Renal cortex interstitium (tissue), 11 donors: Measurements from ENCODE around the gene SCUBE1. TPM values are rescaled to one million over a fixed set of nuclear protein-coding genes. Genes with fewer than 3 reads are reported as not detected.

Experiments used
- DNase-seq, 11 donors: peaks; one replicate each; pipeline ENCODE4 v3.0.0-alpha.2; 2013; ENCODE audit warnings: low read depth in 9 of 11, low spot score in 4 of 11; ENCODE audit errors: extremely low read depth in 1 of 11
- polyA plus RNA-seq, 3 donors: library from polyadenylated mRNA; unstranded; fragments of 120-200 nt; gene quantifications; one replicate each; pipeline ENCODE4 v1.2.1, GENCODE V29; 2013; ENCODE audit not compliant: insufficient read length in 3 of 3

The SCUBE1 gene
- polyA plus RNA-seq, 3 donors = 8.7 to 11.6 (median 10.9) TPM

DNA sequence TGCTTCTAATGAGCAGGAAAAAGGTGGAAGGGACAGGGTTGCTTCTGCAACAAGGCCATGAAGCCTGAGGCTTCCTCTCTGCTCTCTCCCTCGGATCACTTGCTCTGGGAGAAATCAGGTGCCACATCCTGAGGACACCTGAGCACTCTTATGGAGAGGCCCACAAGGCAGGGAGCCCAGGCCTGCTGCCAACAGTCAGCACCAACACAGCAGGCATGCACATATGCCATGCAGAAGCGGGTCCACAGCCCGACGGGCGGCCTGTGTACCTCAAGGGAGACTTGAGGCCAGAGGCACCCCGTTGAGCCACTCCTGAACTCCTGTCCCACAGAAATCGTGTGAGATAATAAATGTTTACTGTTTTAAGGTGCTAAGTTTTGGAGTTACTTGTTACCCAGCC lies 165.7 kb downstream of the SCUBE1 start:
- DNase-seq = no peak

DNA sequence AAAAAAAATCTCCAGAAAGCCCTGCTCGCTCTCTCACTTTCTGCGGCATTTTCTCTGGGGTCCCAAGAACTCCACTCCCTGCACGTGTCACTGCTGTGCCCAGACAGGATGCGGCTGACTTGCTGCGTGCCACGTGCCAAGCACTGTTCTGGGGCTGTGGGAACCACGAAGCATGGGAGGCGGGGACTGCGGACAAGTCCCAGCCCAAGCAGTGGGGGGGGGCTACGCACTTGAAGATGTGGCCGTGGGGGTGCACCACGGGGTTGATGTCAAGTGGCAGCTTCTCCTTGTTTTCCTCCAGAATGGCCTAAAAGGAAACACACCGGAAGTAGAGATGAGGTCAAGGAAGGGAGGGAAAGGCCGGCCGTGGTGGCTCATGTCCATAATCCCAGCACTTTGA lies 167.1 kb downstream of the SCUBE1 start:
- DNase-seq = no peak

DNA sequence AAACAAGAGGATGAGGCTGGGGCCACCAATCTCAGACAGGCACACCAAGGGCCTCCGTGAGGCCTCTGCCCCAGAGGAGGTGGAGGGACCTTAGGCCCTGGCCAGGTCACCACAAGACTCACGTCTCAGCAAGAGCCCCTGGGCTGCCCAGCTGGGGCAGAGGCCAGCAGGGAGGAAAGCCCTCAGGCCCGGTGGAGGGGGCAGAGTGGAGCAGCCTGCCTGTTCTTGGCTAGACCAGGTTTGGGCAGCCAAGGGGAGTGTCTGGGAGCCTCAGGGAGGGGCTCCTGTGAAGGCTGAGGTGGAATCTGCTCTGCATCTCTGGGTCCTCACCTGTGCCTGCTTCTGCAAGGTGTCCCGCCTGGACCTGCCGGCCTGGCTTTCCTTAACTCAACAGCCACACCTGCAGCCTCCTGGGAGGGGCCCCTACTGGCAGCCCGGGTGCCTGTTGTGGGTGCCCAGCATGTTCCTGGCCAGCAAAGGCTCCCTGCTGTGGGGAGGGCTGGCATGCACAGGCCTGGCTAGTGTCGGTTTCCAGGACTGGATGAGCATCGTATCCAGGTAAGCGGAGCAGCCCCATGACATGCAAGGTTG lies 168.1 kb downstream of the SCUBE1 start:
- no peak for DNase-seq

DNA sequence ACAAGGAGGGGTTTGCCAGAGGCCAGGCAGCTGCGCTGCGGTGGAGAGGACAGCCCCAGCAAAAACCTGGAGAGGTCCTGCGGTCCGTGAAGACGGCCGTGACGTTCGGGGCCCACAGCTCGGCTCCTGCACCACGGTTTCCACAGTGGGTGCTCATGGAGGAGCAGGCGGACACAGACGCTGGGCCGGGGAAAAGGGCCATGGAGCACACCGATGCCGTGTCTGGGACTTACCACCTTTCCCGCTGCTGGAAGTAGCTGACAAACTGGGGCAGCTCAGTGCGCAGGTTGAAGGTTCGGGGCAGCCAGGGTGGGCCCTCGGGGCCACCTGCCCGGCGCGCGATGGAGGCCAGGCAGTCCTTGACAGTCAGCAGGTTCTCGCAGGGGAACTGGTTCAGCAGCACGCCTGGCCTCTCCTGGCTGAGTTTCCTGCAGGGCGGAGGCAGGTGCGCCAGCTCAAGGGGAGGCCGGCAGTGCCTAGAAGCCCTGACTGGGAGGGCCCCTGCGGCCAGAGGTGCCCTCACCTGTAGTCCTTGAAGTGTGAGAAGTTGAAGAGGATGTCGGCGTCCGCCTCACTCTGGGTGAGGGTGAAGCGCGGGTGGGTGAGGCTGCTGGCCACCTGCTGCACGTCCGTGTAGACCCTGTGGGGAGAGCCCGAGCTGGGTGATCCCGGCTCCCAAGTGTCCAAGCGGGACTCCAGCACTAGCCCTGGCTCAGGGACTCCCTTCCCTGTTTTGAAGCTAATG lies 169.0 kb downstream of the SCUBE1 start:
- DNase-seq = no peak

DNA sequence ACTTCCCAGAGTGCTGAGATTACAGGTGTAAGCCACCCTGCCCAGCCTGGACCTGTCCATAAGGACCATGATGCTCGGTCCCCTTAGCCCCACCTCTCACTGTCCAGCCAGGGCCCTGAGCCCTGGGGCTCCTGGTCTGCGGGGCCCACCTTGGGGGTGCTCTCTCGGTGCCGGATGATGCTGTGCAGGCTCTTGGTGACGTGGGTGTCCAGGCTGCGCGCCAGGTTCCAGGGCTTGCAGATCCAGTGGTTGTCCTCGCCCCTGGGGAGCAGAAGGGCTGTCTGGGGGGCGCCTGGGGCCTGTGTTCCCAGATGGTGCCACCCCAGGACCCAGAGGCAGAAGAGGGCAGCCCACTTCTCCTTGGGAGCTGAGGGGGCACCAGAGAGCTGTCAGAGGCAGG lies 169.6 kb downstream of the SCUBE1 start:
- DNase-seq = no peak

DNA sequence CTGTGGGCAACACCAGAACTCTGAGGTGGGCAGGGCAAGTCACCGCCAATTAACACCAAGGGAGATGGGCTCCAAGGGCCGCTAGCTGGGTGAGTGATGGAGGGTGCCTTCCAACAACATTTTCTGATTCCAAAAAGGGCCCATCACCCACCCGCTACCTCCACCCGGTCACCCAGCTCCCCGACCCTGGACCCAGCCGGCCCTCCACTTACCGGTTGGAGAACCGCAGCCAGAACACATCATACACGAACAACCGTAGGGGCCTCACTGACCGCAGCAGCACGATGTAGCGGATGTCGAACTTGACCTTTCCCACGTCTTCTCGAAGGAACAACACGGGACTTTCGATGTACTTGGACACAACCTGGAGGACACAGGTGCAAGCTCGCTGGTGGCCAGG lies 171.0 kb downstream of the SCUBE1 start:
- DNase-seq = no peak

DNA sequence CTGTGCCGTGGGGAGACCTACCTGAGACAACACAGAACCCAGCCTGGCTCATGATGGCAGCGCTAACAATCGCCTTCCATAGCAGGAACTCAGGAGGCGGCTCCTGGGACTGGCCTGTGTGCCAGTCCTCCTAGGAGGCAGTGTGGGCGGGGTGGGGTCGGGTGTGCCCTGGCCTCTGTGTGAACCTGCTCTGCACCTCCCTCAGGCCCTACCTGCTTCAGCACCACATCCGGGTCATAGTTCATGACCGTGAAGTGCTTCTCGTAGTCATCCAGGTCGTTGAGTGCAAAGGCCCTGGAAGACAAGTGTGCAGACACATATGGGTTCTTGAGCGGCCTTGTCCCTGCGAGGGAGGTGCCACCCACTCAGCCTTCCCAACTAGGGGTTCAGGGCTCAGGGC lies 171.6 kb downstream of the SCUBE1 start:
- DNase-seq = no peak

DNA sequence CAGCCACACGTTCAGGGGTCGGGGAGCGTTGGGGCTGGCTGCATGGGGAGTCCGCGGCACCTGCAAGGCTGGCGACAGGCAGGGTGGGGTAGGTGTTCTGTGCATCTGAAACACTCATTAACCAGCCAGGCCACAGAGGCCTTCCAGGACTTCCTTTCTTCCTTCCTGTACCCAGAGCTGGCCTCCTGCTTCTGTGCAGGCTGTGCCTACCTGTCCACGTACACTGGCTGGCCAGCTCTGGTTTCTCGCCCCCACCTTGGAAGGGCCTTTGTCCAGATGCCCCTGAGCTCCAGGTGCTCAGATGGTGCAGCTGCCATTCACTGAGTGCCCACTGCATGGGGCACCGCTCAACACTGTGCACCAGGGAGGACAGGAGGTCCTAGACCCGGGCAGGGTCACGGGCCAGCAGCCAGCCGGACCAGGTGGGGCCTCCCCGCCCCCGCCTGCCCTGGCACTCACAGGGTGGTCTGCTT lies 172.1 kb downstream of the SCUBE1 start:
- no peak for DNase-seq

DNA sequence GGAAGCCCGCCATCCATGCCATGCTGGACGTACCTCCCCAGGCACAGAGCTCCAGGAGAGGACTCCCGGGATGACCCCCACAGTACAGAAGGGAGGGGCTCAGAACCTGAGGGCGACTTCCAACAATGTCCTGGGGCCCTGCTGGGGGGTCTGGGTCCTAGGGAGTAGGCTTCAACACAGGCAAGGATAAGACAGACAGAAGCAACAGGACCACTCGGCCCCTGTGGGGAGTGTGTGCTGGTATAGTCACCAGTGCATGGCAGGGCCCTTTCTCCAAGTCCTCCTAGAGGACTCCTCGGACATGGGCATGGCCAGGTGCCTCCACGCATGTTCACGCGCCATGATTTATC lies 173.1 kb downstream of the SCUBE1 start:
- DNase-seq = no peak

DNA sequence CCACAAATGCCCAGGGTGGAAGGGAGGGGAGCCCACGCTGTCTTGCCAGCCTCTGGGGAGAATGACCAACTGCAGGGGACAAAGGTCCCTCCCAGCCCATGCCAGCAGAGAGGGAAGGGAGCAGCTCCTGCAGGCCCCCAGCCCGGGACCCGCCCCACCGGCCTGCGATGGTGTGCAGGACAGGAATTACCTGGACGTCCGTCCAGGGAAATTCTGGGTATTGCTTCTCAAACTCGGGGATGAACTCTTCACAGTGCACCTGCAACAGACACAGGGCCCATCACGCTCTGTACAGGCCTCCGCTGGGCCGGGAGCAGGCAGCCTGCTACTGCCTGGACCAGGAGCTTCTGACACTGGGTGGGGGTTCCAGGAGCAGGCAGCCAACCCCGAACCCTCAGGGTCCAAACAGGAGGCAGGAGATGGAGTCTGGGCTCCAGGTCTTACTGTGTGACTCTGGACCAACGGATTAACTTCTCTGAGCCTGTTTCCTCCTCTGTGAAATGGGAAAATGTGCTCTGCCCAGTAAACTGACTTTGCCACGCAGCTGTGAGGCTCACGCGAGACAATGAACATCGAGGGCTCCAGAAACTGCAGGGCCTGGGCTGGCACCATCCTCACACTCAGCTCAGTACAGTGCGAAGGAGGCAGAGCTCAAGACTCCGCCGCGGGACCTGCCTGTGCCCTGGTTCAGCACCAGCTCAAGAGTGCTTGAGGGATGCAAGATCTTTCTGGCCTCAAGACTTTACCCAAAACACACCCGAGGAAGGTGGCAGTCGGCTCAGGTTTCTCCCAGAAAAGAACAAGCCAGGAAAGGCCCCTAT lies 173.7 kb downstream of the SCUBE1 start:
- no peak for DNase-seq

DNA sequence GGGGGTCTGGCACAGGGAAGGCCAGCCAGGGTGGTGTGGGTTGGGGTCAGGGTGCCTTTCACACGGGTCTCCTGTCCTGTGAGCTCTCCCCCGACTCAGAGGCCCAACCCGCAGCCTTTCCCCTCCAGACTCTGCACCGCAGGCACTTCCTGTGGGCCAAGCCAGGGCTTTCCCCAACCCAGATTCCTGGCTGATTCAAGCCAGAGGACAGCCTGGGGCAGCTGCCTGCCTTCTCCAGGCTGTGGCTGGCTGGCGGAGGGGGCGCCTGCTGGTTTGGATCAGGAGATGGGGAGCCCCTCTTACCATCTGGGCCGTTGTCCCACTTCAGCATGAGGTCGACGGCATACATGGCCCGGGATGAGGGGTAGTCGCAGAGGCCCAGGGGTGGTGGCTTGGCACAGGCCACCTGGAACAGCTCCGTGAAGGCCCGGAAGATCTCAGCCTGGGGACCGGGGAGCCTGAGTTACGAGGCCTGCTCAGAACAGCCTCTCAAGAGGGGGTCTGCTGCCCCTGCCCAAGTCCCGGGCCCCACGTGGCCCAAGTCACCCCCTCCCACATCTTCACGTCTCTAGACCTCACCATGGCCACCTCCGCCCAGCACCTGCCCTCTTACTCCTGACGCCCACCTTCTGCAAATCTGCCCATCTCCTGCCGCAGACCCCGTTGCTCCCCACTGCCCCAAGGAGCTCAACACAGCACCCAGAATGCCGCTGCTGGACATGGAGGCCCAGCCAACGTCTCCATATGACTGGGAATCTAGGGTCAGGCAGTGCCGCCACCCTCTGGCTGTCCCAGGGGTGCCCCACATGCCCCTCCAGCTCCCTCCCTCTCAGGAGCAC lies 174.5 kb downstream of the SCUBE1 start:
- no peak for DNase-seq

DNA sequence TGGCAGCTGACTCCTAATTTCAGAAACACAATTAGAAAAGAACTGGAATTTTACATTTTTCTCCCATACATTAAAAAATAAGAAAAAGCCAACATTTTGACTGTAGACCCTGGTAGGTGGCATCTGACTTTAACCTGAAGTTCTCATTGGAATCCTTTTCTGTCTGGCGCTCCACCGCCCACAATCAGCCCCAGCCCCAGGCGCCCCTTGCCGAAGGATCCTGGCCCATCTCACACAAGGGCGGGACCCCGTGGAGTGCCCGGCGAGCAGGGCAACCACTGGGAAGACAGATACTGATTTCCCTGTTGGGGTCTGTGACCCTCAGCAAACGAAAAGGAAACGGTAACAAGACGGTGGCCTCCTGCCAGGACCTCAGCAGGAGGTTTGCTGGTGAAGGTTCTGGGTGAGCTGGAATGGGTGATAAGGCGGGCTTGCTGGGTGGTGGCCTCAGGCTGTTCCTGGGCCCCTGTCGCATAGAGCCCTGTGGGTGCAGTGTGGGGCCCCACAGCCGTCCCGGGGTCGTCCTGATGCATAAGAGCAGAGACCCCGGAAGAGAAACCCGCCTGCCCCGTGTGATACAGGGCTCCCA lies 176.1 kb downstream of the SCUBE1 start:
- no peak for DNase-seq

DNA sequence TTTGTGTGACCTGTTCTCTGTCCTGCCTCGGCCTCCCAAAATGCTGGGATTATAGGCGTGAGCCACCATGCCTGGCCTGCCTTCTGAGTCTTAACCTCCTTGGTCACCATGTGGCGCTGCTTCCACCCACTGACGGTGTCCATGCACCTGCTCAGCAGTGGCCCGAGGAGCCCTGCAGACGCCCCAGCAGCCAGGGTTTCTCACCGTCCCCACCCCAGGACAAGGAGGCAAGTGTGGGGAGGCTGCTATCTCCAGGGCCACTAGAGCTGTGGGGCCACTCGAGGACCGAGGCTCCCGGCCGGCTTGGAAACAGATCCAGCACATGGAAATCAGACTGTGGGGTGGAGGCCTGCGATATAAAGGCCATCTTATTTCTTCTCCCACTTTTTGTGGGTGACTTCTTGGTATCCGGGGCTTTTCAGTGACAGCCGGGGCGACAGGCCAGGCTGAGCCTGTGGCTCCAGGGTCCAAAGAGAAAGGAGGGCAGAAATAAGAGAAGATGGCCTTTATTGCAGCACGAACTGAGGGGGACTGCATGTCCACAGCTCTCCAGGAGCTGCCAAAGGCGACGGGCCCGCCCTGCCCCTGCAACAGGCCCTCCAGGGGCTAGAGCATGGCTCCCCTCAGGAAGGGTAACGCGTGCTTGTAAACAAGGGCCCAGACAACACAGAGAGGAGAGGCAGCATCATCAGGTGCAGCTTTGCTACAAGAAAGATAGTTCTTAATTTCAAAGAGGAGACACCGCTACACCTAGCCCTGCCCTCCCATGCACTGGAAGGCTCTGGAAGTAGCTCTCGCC lies 176.8 kb downstream of the SCUBE1 start:
- DNase-seq = no peak

DNA sequence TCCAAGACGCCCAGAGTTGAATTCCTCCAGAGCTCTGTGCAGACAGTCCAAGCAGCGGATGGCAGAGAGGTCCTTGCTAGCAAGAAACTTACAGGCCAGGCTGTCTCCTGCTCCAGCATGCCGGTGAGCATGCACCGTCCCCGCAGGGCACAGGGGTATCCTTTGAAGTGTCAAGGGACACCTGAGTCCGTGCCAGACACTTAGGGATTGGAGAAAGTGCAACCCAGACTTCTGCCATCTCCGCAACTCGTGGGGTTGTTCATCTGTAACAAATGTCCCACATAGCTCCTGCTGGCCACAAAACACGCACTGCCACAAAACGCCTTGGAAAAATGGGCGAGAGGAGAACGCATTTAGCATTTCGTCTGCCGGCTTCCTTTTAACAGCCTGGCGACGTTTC lies 178.5 kb downstream of the SCUBE1 start:
- DNase-seq = no peak

DNA sequence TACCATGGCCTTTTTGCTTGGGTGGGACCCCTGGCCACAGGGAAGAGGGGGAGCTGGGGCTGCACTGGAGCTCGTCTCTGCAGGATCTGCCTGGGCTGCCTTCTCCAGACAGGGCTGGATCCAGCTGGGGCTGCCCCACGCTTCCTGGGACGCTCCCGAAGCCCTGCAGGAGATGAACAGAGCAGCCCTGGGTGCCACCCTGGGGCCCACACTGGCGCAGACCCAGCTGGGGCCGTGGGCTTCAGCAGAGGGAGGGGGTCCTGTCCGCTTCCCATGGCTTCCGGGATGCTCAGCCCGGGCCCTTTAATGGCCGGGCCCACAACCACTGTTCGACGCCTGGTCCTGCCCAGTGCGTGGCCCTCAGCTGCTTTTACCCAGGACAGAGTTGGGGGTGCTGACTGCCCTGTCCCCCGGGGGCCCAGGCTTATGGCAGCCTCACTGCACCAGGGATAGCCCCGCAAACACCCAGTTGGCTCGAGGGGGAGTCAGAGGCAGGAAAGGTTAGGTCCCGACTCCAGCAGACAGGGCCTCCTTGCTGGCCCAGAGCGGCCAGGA lies 179.9 kb downstream of the SCUBE1 start:
- no peak for DNase-seq

DNA sequence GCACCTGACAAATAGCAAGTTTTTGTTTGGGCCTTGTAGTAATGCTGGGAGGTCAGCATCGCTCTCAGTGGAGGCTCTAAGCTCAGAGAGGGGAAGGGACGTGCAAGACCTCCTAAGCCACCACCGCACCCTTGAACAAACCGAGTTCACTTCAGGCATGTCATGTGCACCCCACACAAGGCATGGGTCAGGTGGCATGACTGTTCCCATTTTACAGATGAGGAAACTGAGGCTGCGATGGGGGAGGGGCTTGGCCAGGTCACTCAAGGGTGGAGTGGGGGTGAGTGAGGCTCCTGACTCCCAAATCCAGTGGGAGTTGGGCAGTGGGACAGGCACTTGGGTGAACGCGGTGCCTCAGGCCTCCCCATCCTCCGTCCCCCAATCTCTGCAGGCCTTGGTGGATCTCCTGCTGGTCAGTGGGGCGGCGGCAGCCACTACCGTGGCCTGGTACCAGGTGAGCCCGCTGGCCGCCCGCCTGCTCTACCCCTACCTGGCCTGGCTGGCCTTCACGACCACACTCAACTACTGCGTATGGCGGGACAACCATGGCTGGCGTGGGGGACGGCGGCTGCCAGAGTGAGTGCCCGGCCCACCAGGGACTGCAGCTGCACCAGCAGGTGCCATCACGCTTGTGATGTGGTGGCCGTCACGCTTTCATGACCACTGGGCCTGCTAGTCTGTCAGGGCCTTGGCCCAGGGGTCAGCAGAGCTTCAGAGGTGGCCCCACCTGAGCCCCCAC lies 180.6 kb downstream of the SCUBE1 start:
- no peak for DNase-seq

DNA sequence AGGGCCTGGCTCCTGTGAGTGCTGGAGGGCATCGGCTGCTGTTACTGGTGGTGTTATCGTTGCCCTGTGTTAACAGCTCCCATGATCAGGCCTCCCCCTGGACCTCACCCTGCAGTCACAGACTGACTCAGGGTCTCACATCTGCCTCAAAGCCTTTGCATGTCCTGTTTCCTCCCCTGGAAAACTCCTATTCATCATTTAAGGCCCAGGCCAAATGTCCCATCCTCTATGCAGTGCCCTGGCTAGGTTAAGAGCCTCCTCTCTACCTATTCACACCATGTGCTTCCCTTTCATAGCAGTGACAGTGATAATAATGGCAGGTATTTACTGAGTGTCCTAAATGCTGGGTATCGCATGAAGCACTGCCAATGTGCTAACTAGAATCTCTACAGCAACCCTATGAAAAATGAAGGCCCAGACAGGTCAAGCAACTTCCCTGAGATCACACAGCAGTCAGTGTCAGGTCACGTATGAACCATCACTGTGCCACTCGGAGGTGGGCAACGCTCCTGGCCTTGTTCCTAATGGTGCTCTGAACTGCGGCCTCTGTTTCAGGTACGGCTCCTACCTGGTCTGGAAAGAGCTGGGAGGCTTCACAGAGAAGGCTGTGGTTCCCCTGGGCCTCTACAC lies 182.6 kb downstream of the SCUBE1 start:
- no peak for DNase-seq
